Stimulated activated CD8-positive, alpha-beta memory T cell treated with anti-CD3 and anti-CD28 coated beads, Interleukin-15, amount 100 ng/mL, for 48 hours (primary cell): ENCODE results near the gene ARVCF.

Experiments
- DNase-seq, 2 donors: peaks; one replicate each; pipeline ENCODE4 v3.0.0-alpha.2; 2020; ENCODE audit warnings: low read depth in 2 of 2

The ARVCF gene

DNA sequence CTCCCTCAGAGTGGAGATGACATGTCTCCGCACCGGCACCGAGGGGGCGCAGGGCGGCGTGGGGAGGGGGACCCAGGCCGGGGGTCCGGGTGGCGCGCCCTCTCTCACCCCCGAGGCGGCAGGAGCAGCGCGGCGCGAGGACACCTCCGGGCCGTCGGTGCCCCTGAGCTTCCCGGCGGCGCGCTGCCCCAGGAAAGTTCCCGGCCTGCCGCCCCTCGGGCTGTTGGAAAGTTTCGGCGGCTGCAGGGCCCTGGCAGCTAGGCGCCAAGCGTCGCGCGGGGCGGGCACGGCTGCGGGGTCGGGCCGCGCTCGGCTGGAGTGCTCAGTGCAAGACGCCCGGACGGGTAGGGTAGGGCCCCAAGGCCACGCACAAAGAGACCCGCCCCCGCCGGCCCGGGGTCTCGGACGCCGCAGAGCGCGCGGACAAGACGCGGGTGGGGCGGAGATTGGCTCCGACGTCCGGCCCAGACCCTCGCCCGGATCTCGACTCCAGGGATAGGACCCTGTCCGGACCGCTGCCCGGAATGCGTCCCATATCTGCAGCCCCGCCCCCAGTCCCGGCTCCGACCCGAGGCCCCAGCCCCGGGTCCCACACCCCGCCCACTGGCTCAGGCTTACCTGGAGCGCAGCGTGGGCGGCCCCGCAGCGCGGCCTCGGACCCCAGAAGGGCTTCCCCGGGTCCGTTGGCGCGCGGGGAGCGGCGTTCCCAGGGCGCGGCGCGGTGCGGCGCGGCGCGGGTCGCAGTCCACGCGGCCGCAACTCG is 471 bp downstream of the ARVCF start:
- no peak for DNase-seq

DNA sequence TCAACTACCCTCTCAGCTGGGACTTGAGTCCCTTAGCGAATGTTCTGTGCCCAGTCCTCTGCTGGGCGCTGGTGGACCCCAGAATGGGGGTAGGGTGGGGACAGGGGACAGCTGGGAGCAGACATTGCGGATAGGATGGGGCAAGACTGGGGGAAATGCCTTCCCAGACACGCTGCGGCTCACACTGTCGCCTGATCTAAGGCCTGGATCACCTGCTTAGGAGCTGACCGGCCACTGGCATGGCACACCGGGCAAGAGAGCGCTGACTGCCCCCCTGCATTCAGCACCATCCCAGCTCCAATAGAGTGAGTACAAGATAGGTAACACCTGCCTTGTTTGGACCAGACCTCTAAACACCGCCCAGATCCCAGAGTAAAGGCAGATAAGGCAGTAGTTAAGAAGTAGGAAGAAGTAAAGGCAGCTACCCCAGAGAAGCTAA is 1.4 kb downstream of the ARVCF start:
- DNase-seq = no peak

DNA sequence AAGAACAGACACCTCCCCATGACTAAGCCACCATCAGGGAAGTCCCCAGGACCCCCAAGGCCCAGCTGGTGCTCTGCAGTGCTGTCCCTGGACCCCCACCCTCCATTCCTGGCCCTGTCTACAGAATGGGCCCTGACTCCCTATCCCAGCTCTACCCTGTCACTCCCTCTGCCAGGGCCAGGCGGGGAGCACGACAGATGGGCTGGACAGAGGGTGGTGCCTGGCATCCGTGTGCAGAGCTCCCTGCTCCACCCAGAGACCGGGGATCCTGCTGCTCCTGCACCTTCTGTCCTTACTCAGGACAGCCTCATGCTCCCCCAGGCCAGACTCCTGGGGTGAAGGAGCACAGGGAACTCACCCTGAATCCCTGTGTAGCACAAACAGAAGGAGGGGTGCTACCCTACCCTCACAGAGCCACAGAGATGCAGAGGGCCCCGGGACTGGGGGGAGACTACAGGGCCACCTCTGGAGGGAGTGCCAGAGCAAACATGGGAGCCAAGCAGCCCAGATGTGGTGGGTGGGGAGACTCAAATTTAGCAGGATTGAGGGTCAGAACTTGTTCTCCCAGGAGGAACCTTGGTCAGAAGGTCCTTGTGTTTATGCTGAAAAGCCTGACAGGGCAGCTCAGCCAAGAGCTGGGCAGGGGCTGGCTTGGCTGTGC is 2.0 kb downstream of the ARVCF start:
- DNase-seq = no peak

DNA sequence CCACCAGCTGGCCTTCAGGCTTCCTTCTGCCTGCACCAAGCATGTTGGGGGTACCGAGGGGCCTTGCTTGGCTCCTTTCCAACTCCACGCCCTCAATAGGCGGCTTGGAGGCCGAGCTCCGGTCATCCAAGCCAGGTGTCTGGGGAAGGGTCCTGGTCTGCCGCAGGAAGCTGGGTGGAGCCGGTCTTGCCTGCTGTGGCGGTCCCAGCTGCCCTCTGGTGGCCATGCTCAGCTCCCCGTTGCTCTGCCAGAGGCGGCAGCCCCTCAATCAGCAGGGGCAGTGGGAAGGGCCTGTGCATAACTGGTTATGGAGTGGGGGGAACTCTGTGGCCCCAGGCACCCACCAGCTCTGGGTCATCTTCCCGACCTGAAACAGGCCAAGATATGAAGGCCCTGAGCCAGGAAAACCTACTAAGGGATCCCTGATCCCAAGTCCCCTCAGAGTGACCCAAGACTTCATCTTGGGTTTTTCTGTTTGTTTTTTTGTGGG is 3.2 kb downstream of the ARVCF start:
- DNase-seq = peak; percentile 27 to 34

DNA sequence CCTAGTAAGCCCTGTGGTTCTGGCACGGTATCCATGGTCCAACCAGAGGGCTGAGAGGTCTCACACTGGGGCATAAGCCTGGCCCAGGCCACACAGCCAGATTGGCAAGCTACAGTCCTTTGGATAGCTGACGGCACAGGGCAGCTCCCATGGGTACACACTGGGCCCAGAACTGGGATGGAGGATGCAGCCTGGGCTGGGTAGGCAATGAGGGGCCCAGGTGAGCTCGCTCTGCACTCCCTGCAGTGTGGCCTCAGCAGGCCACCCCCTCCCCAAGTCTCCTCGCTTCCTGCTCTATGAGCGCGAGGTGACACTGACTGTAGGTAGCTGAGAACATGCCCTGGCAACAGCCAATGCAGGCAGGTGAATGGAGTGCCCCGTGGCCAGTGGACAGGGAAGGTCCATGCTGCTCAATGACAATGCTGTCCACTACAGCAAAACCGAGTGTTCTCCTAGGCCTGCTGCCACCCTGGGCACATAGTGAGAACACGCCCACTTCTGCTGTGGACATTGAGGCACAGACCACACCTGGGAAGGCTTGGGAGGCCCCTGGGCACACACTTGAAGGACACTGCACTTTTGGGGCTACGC is 3.8 kb downstream of the ARVCF start:
- no peak for DNase-seq

DNA sequence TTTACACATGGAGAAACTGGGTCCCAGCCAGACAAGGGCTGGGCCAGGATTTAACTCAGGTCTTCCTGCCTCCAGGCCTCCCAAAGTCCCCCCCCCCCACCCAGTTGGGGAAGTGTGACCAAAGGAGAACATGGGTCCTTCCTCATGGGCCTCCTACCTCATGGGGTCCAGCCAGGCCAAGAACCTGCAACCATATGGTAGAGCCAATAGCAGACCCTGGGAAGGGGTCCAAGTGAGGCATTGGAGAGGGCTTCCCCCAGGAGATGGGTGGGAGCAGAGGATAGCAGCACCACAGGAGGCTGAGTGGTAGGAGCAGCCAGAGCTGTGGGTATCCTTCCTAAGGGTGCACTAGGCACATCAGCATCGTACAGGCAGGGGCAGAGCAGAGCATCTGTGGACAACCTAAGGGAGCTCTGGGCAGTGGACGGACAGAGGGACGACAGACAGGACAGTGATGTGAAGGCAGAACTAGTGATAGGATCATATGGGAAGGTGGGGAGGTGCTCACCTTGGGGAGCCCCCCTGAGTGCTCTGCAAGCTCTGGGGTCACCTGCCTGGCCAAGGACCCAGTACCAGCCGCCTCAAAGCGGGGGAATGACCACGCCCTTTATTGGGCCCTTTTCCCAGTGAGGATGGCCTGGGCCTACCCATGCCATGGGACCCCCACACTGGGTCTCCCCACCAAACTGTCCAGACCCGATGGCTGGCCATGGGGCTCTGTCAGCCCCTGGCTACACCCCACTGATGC is 4.5 kb downstream of the ARVCF start:
- DNase-seq = no peak

DNA sequence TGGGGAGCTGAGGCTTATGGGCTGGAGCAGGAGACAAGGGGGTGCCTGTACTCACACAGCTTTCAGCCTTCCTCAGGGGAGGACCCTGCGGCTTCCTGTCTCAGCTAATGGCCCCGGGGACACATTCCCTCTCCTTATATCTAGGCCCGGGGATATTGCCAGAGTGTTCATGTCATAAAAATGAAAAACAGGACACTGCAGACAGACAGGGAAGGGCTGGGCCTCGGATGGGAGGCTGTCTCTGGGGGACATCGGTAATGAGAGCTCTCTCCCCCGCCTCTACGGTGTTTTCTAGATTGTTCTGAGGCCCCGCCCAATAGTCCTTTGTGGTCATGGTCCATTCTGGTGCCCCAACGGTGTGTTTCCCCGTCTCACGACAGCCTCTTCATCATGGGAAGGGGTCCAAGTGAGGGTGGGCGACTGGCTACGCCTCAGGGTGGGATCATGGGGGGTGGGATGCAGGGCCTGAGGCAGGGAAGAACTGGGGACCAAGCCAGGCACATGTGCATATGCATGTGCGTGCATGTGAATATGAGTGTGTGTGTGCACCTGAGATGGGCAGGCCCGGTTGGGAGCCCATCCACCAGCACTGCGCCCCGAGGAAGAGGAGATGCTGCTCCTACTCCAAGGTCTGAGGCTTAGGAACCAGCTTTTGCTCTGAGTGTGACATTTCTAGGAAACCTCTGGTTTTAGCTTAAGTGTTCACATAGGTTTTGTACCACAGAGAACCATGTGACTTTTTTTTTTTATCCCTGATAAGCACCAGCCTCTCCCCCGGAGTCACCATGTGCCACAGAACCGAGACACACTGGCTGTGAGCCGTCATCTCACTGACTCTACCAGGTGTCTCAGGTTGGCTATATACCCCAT is 5.3 kb downstream of the ARVCF start:
- DNase-seq = no peak

DNA sequence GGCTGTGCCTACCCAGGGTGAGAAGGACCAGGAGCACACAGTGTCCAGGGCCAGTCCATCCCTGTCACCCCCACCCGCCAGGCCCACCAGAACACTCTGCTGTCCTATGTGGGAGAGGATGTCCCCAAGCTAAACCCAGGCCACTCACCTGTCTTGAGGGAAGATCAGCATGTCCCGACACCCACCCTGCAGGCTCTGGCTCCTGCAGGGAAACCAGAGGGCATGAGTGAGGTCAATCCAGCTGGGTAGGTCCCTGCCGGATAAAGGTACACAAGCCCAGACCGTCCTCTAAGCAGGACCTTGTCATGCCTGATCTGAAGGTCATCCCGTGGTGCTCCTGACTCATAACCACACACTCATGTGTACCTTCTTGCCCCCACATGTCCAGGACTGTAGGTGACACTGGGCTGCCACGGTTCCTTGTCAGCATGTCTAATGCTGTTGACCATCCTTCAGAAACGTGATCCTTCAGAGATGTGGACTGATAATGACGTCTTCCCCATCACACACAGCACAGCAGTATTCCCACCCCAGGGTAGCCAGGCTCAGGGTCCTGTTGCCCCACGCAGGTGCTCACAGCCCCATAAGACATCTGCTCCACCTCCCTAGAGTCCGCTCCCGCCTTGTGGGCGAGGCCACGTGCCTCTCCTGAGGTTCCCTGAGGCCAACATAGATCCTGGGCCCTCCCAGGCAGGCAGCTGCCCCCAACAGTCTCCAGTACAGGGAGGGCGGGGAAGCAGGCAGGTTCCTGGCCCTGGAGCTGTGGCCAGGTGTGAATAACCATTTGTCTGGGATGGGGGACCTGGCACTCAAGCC is 6.1 kb downstream of the ARVCF start:
- DNase-seq = no peak

DNA sequence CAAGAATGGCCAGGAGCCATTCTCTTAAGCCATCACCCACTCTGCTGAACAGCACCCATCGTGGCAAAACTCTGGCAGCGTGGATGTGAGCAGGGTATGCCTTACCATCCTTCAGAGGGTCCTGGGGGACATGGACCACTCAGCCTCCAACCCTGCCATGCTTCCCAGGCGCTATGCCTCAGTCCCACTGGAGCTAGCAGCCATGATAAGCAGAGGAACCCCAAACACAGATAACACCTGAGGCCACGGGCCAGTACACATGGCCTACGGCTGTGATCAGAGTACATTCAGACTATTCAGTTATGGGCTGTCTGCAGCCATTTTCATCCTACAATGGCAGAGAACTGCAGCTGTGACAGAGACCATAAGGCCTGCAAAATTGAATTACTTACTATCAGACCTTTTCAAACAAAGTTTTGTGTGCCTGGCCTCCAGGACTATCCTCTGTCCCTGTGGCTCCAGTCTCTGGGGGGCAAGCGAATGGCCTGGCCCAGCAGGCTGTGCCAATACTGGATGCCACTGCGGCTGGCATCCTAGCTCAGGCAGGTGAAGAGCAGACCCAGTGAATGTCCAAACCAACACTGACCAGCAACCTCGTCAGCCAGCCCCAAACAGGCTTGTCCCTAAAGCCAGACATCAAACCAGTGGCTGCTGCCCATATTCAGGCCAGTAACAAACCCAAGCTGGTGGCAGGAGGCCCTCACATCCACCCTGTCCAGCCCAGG is 6.9 kb downstream of the ARVCF start:
- no peak for DNase-seq

DNA sequence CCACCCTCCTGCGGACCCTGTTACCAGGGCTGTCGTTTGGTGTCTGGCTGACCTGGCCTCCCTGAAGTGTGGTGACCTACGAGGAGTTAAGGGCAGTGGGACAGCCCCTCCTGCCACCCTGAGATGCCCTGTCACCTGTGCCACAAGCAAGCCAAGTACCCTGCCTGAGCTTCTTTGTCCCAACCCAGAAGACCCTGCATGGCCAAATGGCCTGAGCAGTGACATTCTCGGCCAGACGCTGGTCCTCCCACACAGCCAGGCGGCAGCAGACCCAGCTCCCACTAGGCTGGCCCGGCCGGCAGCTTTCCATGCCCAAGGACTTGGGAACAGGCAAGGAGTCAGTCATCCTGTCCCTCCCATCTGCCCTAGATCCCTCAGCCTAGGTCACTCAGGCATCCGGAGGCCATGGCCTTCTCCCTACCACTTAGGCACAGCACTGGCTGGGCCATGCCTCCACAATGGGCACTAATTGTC is 7.6 kb downstream of the ARVCF start:
- no peak for DNase-seq

DNA sequence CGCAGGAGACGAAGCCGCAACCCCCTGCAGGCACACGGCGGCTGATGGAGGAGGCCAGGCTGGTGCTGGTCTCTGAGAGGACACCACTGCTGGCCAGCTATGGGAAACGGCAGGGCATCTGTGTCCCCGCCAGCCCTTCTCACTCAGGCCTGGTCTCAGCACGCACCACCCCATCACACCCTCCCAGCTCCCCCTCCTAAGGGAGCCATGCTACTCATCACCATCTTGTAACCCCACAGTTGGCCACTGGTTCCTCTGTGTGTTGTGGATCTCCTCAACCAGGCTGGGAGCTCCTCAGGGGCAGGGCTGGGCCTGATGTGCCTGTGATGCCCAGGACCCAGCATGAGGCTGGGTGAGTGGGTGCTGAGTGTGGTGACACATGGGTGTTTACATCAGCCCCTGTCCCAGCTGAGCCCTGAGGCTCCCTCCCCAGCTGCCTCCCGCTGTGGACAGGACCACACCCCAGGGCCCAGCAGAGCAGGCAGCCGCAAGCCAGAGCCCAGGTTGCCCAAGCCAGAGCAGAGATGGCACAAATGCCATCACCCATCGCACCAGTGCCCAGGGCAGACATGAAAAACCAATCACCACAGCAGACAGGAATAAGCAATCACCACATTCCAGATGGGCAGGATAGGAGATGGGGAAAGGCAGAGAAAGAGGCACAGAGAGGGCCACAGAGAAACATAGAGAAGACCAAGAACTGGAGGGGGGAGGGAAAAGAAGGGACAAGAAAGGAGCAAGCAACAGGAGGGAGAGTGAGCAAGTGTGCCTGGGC is 8.2 kb downstream of the ARVCF start:
- DNase-seq = no peak

DNA sequence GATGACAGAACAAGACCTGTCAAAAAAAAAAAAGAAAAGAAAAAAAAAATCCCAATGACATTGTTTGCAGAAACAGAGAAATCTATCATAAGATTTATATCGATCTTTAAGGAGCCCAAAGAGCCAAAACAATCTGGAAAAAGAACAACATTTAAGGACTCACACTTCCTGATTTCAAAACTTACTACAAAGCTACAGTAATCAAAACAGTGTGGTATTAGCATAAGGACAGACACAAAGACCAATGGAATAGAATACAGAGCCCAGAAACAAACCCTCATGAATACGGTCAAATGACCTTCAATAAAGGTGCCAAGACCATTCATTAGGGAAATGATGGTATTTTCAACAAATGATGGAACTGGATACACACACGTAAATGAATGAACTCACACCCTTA is 12.2 kb downstream of the ARVCF start:
- DNase-seq = no peak

DNA sequence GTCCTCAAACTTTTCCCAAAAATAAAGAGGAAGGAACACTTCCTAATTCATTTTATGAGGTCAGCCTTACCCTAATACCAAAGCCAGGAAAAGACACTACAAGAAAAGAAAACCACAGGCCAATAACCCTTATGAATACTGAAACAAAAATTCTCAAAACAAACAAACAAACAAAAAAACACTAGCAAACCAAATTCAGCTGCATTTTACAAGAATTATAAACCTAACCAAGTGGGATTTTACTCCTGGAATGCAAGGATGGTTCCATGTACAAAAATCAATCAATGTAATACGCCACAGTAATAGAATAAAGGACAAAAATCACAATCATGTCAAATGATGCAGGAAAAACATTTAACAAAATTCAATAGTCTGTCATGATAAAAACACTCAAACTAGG is 13.3 kb downstream of the ARVCF start:
- no peak for DNase-seq

DNA sequence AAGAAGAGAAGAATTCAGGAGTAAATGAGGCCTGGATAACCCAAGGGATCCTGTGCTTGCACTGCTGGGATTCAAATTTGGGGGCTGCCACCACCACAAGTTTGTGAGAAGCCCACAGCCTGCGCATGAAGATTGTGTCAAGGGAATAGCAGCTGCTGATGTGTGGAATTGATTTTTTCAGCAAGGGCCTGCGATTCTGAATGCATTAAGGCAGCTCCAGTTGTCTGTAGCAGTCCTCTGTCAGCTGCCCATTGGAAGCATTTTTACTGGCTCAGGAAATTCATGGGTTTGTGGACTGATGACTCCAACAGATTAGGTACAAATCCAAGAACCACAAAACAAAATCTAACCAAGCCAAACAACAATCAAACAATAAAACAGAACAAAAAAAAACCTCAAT is 14.0 kb downstream of the ARVCF start:
- DNase-seq = no peak

DNA sequence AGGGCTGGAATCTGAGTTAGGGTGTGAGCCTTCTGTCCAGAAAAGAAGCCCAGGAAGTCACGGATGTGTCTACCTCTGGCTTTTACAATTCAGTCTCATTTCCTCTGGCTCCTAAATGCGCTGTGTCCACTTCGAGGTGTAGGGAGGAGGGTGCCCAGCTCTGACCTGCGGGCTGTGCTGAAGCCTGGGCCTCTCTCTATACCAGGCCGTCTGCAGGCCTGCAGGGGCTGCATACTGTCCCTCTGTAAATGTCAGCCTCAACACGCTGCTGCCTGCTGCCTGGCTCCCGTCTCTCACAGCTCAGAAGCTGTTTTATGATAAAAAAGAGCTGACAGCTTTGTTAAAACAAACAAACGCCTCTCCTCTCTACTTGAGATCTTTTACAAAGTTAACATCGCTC is 14.5 kb downstream of the ARVCF start:
- DNase-seq = no peak

DNA sequence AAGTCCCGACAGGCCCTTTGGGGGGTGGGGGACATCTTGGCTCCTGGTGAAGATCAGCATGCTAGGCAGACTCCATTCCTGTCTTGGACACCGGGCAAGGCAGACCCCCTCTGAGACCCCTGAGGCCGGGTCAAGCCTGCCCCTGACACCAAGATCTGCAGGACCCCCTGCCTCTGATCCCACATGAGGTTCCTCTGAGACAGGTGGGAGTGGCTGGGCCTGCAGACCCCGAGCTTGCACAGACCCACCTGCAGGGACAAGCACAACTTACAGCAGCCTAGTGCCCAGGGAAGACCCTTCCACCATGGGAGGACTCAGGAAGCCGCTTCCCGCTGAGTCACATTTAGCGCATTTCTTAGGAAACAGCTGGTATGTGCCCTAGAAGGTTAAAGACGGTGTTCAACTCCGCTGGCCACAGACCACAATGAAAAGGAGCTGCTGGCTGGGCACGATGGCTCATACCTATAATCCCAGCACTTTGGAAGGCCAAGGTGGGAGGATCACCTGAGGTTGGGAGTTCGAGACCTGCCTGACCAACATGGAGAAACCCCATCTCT is 15.5 kb downstream of the ARVCF start:
- no peak for DNase-seq

DNA sequence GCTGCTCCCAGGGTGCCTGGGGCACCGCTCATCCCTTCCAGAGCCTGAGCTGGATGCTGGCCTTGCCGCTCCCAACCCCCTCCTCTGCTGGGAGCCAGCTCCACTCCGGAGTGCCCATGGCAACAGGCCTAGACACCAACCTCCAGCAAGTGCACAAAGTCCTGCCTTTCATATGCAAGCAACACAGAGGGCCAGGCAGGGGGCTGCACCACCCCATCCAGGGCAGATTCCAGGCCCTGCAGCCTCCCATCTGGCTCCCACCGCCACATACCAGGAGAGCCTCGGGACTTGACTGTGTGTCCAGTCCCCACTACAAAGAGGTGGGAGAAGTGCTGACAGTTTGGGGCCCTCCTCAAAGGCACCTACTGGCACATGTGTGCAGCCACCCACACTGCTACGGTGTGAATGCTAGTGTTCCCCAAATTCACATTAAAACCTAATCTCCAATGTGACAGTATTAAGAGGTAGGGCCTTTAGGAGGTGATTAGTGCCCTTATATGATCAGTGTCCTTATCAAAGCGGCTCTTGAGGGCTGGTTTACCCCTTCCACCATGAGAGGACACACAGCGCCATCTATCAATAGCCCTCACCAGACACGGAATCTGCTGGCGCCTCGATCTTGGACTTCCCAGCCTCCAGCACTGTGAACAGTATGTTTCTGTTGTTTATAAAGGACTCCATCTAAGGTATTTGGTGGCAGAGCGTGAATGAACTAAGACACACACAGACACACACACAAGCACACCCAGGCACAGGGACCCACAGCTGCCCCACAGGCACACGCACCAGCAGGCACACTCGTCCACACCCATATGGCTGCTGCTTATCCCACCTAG is 16.2 kb downstream of the ARVCF start:
- no peak for DNase-seq
